Endothelial cell of umbilical vein (primary cell): ENCODE results near the gene TUBA3C.

Experiments
- EZH2 ChIP-seq: IDR thresholded peaks from 2 replicates; pipeline ENCODE4 v1.6.1; 2012; ENCODE audit warnings: borderline replicate concordance, low read depth, mild to moderate bottlenecking, moderate library complexity, low read length, inconsistent platforms; ENCODE audit not compliant: severe bottlenecking
- JUN ChIP-seq: IDR thresholded peaks from 2 replicates; pipeline ENCODE4 v1.6.1; 2011; ENCODE audit warnings: borderline replicate concordance, low read depth; ENCODE audit not compliant: insufficient read length, insufficient read depth
- MAX ChIP-seq: IDR thresholded peaks from 2 replicates; pipeline ENCODE4 v1.6.1; 2011; ENCODE audit not compliant: insufficient read depth, insufficient read length
- MYC ChIP-seq: IDR thresholded peaks from one replicate; pipeline ENCODE4 v1.6.1; 2011; ENCODE audit warnings: mild to moderate bottlenecking, low read depth, low read length
- POLR2A ChIP-seq: IDR thresholded peaks from 2 replicates; pipeline ENCODE4 v1.6.1; 2012; ENCODE audit warnings: low read depth, mild to moderate bottlenecking, control low read depth, low read length
- POLR2AphosphoS5 ChIP-seq: IDR thresholded peaks from 2 replicates; pipeline ENCODE4 v1.6.1; 2012; ENCODE audit warnings: low read depth, mild to moderate bottlenecking, control low read depth, low read length, moderate library complexity; ENCODE audit not compliant: insufficient read depth
- TF ChIP-seq, protein P1 (sequence below), 2 donors: IDR thresholded peaks; 1 replicate in 1 of 2; 2 replicates in 1 of 2; pipeline ENCODE4 v1.5.1; 2011; ENCODE audit warnings: low read length in 2 of 2, mild to moderate bottlenecking in 2 of 2, moderate library complexity in 2 of 2, control low read depth in 1 of 2, inconsistent platforms in 1 of 2, low read depth in 1 of 2; ENCODE audit not compliant: insufficient read depth in 1 of 2; ENCODE audit errors: extremely low read depth in 1 of 2

DNA sequence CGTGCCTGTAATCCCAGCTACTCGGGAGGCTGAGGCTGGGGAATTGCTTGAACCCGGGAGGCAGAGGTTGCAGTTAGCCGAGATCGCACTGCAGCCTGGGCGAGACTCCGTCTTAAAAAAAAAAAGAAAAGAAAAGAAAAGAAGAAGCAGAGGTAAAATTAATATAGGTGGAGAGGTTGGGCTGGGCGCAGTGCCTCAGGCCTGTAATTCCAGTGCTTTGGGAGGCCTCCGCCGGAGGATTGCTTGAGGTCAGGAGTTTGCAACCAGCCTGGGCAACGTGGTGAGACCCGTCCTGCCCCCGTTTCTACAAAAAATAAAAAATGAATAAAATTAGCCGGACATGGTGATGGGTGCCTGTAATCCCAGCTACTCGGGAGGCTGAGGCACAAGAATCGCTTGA lies 912 bp upstream of the TUBA3C start:
- TF ChIP-seq POLR2AphosphoS5 (no peak), POLR2A (no peak), MYC (no peak), EZH2 (no peak), MAX (no peak), JUN (no peak)
- TF ChIP-seq, protein P1, sequence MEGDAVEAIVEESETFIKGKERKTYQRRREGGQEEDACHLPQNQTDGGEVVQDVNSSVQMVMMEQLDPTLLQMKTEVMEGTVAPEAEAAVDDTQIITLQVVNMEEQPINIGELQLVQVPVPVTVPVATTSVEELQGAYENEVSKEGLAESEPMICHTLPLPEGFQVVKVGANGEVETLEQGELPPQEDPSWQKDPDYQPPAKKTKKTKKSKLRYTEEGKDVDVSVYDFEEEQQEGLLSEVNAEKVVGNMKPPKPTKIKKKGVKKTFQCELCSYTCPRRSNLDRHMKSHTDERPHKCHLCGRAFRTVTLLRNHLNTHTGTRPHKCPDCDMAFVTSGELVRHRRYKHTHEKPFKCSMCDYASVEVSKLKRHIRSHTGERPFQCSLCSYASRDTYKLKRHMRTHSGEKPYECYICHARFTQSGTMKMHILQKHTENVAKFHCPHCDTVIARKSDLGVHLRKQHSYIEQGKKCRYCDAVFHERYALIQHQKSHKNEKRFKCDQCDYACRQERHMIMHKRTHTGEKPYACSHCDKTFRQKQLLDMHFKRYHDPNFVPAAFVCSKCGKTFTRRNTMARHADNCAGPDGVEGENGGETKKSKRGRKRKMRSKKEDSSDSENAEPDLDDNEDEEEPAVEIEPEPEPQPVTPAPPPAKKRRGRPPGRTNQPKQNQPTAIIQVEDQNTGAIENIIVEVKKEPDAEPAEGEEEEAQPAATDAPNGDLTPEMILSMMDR (IDR thresholded peaks at IDR 0.05; ENCODE audit: extremely low read depth in 1 of 2, insufficient read depth in 1 of 2, low read depth in 1 of 2, low read length in 2 of 2), result no peak
